Smooth muscle cell (in vitro differentiated cells): ENCODE data around the gene B4GALNT4. TPM values are rescaled to one million over a fixed set of nuclear protein-coding genes. Genes with fewer than 3 reads are reported as not detected.

Experiments used
- DNase-seq: peaks from one replicate; lab custom pipeline; 2025; ENCODE audit not compliant: unreplicated experiment; lab: John Stamatoyannopoulos, UW
- H2AFZ ChIP-seq: fragments of 200-600 bp; sonication (generic); 2 replicates; pipeline ENCODE4 v1.6.0; 2016; ENCODE audit warnings: antibody characterized with exemption, low read depth, mild to moderate bottlenecking
- H3F3A ChIP-seq: fragments of 200-600 bp; sonication (generic); 2 replicates; pipeline ENCODE4 v1.6.0; 2017; ENCODE audit warnings: antibody characterized with exemption, low read depth
- H3K27ac ChIP-seq: fragments of 200-600 bp; sonication (generic); 2 replicates; pipeline ENCODE4 v1.5.1; 2016; ENCODE audit warnings: low read depth, mild to moderate bottlenecking
- H3K27me3 ChIP-seq: fragments of 200-600 bp; sonication (generic); 2 replicates; pipeline ENCODE4 v1.6.1; 2016; ENCODE audit warnings: low read depth, mild to moderate bottlenecking
- H3K36me3 ChIP-seq: fragments of 200-600 bp; sonication (generic); 2 replicates; pipeline ENCODE4 v1.5.1; 2016; ENCODE audit warnings: low read depth
- H3K4me1 ChIP-seq: fragments of 200-600 bp; sonication (generic); 2 replicates; pipeline ENCODE4 v1.5.1; 2016; ENCODE audit warnings: low read depth
- H3K4me2 ChIP-seq: fragments of 200-600 bp; sonication (generic); 2 replicates; pipeline ENCODE4 v1.6.0; 2016; ENCODE audit warnings: mild to moderate bottlenecking
- H3K4me3 ChIP-seq: fragments of 200-600 bp; sonication (generic); 2 replicates; pipeline ENCODE4 v1.5.1; 2016; ENCODE audit warnings: mild to moderate bottlenecking
- H3K79me2 ChIP-seq: fragments of 200-600 bp; sonication (generic); 2 replicates; pipeline ENCODE4 v1.6.0; 2016; ENCODE audit warnings: low read depth, mild to moderate bottlenecking
- H3K9ac ChIP-seq: fragments of 200-600 bp; sonication (generic); 2 replicates; pipeline ENCODE4 v1.6.0; 2016; ENCODE audit warnings: low read depth
- H3K9me3 ChIP-seq: fragments of 200-600 bp; sonication (generic); replicated peaks from 2 replicates; pipeline ENCODE4 v1.5.1; 2016; ENCODE audit warnings: low read depth
- H4K20me1 ChIP-seq: fragments of 200-600 bp; sonication (generic); 2 replicates; pipeline ENCODE4 v1.6.0; 2016; ENCODE audit warnings: low read depth
- WGBS: methylation state at CpG from one replicate; pipeline ENCODE4 v1.1.7; 2016; ENCODE audit warnings: low lambda C conversion rate; 5-methylcytosine and 5-hydroxymethylcytosine counted together
- polyA plus RNA-seq: library from polyadenylated mRNA; unstranded; fragments of >200 nt; fragmentation: Nextera tagmentation; extraction: Ambion mirVana; gene quantifications from 2 replicates; pipeline ENCODE4 v1.2.1, GENCODE V29; 2016
- total RNA-seq: library from RNA; depleted of rRNA; stranded (reverse); fragments of >200 nt; gene quantifications from 2 replicates; pipeline ENCODE4 v1.2.3, GENCODE V29; 2014
- TF ChIP-seq, protein P1 (sequence below): fragments of 200-600 bp; sonication (generic); IDR thresholded peaks from 2 replicates; pipeline ENCODE4 v1.5.1; 2017; ENCODE audit warnings: borderline replicate concordance, mild to moderate bottlenecking, antibody characterized with exemption; ENCODE audit not compliant: insufficient read depth, poor library complexity, severe bottlenecking

The B4GALNT4 gene
- total and polyA plus RNA-seq, 2 experiments from 2014 or later = 21.9 to 45.8 TPM

DNA sequence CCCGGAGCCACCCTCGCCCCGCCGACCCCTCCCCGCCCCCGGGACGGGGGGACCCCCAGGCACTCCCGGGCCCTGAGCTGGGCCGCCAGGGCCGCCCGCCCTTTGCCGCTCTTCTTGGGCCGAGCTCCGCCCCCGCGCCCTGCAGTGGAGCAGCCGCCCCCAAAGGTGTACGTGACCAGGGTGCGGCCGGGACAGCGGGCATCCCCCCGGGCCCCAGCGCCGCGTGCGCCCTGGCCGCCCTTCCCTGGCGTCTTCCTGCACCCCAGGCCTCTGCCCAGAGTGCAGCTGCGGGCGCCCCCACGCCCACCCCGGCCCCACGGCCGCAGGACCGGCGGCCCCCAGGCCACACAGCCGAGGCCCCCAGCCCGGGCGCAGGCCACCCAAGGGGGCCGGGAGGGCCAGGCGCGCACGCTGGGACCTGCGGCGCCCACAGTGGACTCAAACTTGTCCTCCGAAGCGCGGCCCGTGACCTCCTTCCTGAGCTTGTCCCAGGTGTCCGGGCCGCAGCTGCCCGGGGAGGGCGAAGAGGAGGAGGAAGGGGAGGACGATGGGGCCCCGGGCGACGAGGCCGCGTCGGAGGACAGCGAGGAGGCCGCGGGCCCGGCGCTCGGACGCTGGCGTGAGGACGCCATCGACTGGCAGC, 7.4 kb downstream of the B4GALNT4 start:
- no peaks in the 10 kb centered on the region for H3K27me3 ChIP-seq
- H3K79me2 ChIP-seq = no peaks in the 10 kb centered on the region
- 99% methylated on average over 39 of the region's 70 CpGs for WGBS
- no peak for DNase-seq
- no peak overlapping the region for H3K4me2 ChIP-seq
- no peaks in the 10 kb centered on the region for H3K9me3 ChIP-seq
- H3K27ac ChIP-seq = no peak overlapping the region
- no peaks in the 10 kb centered on the region for H3K4me1 ChIP-seq
- H4K20me1 ChIP-seq = peaks cover 9% of the 10 kb centered on the region
- H3F3A ChIP-seq = no peaks in the 10 kb centered on the region
- TF ChIP-seq, protein P1, sequence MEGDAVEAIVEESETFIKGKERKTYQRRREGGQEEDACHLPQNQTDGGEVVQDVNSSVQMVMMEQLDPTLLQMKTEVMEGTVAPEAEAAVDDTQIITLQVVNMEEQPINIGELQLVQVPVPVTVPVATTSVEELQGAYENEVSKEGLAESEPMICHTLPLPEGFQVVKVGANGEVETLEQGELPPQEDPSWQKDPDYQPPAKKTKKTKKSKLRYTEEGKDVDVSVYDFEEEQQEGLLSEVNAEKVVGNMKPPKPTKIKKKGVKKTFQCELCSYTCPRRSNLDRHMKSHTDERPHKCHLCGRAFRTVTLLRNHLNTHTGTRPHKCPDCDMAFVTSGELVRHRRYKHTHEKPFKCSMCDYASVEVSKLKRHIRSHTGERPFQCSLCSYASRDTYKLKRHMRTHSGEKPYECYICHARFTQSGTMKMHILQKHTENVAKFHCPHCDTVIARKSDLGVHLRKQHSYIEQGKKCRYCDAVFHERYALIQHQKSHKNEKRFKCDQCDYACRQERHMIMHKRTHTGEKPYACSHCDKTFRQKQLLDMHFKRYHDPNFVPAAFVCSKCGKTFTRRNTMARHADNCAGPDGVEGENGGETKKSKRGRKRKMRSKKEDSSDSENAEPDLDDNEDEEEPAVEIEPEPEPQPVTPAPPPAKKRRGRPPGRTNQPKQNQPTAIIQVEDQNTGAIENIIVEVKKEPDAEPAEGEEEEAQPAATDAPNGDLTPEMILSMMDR = no peak
- H3K9ac ChIP-seq = no peak overlapping the region
- no peak overlapping the region for H3K4me3 ChIP-seq
- H2AFZ ChIP-seq = no peak overlapping the region
- no peaks in the 10 kb centered on the region for H3K36me3 ChIP-seq

GRCh38 chr11:377174-377865, 8.0 kb downstream of the B4GALNT4 start:
- WGBS = 97% methylated on average over 36 of the region's 44 CpGs

DNA sequence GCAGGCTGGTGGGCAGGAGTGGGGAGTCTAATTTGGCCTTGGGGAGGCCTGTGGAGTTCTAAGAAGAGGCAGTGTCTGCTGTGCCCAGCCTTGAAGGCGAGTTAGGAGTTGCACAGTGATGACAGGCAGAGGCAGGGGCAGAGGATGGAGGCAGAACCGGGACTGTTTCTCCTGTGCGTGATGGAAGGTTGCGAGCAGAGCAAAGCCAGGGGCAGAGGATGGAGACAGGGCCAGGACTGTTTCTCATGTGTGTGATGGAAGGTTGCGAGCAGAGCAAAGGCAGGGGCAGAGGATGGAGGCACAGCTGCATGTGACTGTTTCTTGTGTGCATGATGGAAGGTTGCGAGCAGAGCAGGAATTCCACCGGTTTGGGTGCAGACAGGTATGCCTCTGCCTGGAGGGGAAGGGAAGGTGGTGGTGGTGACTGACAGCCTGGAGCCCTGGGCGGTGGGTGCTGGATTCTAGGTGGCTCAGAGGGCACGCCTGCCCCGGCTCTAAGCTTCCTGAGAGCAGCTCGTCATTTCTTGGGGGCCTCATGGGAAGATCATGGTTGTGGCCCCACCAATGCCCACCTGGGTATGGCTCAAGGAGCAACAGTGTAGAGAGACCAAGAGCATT, 8.7 kb downstream of the B4GALNT4 start:
- H4K20me1 ChIP-seq = no peaks in the 10 kb centered on the region
- WGBS = 94% methylated on average over 11 of the region's 11 CpGs
- no peak overlapping the region for H2AFZ ChIP-seq
- no peaks in the 10 kb centered on the region for H3K79me2 ChIP-seq
- no peaks in the 10 kb centered on the region for H3F3A ChIP-seq
- DNase-seq = no peak
- no peak overlapping the region for H3K4me3 ChIP-seq
- H3K4me1 ChIP-seq = no peaks in the 10 kb centered on the region
- no peaks in the 10 kb centered on the region for H3K9me3 ChIP-seq
- no peak overlapping the region for H3K9ac ChIP-seq
- no peak overlapping the region for H3K27ac ChIP-seq
- no peak overlapping the region for H3K4me2 ChIP-seq
- no peaks in the 10 kb centered on the region for H3K36me3 ChIP-seq
- no peaks in the 10 kb centered on the region for H3K27me3 ChIP-seq
- TF ChIP-seq, protein P1 = no peak

More at GRCh38 chr11:377174-377865, 8.0 kb downstream of the B4GALNT4 start:
- no peak for DNase-seq
- no peak overlapping the region for H3K4me3 ChIP-seq
- no peak overlapping the region for H3K9ac ChIP-seq
- H3K4me2 ChIP-seq = no peak overlapping the region
- no peaks in the 10 kb centered on the region for H3F3A ChIP-seq
- no peak overlapping the region for H3K27ac ChIP-seq
- no peak overlapping the region for H2AFZ ChIP-seq
- peaks cover 2% of the 10 kb centered on the region for H4K20me1 ChIP-seq
- no peaks in the 10 kb centered on the region for H3K36me3 ChIP-seq
- H3K27me3 ChIP-seq = no peaks in the 10 kb centered on the region
- H3K4me1 ChIP-seq = no peaks in the 10 kb centered on the region
- H3K79me2 ChIP-seq = no peaks in the 10 kb centered on the region
- H3K9me3 ChIP-seq = no peaks in the 10 kb centered on the region
- TF ChIP-seq, protein P1 = no peak
